Effector CD4-positive, alpha-beta T cell (primary cell): ENCODE data around the gene RPAP2.
"Not testable (repeated sequence)": the region's sequence is repeated elsewhere in the genome, so short reads cannot be mapped to it uniquely, and the experiment has no call there.

Experiments
- DNase-seq: peaks from one replicate; pipeline ENCODE4 v3.0.0-alpha.2; 2020

The RPAP2 gene

DNA sequence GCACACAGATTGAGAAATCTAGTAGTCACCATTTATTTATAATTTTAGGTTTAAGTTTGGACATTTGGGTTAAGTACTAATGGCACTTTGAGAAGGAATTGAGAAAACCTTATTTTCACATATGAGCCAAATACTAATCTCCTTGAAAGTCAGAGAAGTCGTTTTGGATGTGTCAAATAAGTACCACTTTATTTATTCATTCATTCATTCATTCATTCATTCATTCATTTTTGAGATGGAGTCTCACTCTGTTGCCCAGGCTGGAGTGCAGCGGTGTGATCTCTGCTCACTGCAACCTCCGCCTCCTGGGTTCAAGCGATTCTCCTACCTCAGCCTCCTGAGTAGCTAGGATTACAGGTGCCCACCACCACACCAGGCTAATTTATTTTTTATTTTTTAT is 79.1 kb downstream of the RPAP2 start:
- DNase-seq, result not testable (repeated sequence)

GRCh38 chr1:92380867-92381266 is 82.0 kb downstream of the RPAP2 start:
- no peak for DNase-seq

- not testable (repeated sequence) for DNase-seq
These were observed 95.1 kb downstream of the RPAP2 start for GRCh38 chr1:92393966-92394365.

GRCh38 chr1:92398519-92398918 is 99.7 kb downstream of the RPAP2 start:
- no peak for DNase-seq

GRCh38 chr1:92399076-92399475 is 100.2 kb downstream of the RPAP2 start:
- no peak for DNase-seq

DNA sequence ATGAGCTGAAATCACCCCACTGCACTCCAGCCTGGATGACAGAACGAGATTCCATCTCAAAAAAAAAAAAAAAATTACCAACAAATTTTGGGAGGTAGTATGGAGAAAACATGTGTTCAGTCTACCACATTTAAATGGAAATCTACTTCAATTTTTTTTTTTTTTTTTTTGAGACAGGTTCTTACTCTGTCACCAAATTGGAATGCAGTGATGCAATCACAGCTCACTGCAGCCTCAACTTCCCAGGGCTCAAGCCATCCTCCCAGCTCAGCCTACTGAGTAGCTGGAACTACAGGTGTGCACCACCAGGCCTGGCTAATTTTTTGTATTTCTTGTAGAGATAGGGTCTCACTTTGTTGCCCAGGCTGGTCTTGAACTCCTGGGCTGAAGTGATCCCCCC is 105.8 kb downstream of the RPAP2 start:
- no peak for DNase-seq

DNA sequence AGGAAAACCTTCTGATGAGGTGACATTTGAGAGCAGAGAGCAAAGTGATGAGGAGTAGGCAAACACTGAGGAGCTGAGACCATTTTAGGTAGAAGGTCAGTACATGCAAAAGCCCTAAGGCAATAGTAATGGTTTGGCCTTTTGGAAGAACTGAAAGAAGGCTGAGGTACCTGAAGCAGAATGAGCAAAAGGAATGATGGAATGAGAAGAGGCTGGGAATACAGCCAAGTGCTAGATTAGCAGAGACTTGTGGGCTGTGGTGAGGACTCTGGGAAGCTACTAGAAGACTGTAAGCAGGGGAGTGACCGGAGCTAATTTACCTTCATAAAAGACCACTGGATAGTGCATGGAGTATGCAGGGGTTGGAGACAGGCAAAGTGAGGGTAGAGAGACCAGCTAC is 110.0 kb downstream of the RPAP2 start:
- DNase-seq, result no peak

DNA sequence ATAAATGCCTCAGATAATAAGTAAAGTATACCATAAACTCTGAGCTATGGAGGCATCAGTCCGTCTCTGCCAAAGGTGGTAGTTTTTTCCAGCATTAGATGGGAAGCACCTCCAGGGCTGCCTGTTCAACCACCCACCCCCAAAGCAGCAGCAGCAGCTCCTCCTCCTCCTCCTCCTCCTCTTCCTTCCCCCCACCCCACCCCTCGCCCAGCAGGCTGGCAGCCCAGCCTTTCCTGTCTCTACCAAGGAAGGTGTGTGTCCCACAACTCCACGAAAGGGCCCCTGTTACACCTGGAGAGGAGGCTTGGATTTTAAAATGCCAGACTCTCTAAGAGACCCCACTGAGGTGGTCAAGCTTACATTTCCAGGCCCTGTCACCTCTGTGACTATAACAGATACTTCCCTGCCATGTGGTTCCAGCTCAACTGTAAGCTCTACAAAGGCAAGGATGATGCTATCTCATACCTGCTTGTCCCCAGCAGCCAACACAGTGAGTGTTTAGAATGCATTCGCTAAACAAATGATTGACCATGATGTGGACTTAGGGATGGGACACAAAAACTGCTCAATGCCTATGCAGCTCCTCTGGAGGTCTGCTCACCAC is 111.2 kb downstream of the RPAP2 start:
- DNase-seq, result no peak

DNA sequence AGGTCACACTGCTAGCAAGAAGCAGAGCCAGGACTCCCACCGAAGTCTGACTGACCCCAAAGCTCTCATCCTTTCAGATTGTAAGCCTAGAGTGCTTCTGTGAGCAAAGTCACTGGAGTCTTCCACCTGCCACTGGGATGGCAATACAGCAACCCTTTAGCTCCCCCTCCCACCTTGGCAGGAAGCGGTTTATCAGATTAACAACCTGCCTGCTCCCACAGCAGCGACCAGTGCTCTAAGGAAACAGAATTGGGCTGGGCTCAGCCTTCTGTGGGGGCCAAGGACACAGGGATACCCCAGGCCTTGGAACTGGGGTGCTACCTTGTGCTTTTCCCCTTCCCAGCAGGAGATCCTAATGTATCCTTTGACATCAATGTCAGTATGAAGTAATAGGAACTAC is 111.8 kb downstream of the RPAP2 start:
- peak; percentile 13 for DNase-seq

GRCh38 chr1:92411511-92411910 is 112.7 kb downstream of the RPAP2 start:
- DNase-seq, result no peak

GRCh38 chr1:92419642-92420041 is 120.8 kb downstream of the RPAP2 start:
- DNase-seq, result no peak

- no peak for DNase-seq
These were observed 125.5 kb downstream of the RPAP2 start for GRCh38 chr1:92424381-92424780.

DNA sequence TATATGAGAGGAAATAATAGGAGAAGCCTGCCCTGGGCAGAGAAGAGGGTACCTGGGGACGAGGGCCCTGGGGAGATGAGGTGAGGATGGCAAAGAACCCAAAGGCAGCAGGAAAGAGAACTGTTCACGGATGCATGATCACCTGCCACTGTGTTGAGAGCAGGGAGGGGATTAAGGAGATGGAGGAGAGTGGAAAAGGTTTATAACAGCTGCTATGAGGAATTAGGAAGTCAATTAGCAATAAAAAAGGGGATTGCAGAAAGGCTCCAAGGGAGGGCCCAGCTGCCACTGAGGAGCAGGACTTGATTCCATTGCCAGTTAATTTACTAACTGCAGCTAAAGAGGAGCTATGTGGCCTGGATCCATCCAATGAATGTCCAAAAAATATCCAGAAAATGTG is 126.8 kb downstream of the RPAP2 start:
- no peak for DNase-seq

DNA sequence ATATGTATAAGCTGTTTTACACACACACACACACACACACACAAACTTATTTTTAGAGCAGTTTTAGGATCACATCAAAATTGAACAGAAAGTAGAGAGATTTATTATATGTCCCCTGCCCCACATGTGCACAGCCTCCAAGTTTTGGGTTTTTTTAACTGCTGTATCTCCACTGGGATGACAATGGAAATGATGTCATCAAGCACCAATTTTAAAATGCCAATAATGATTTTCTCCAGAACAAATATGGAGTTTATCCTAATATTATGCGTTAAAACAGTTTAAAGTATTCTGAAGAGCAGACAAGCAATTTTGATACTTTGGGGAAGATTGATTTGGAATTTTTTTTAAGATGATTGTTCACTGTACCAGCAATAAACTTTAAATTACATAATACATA is 131.2 kb downstream of the RPAP2 start:
- no peak for DNase-seq

GRCh38 chr1:92434572-92434971 is 135.7 kb downstream of the RPAP2 start:
- DNase-seq, result not testable (repeated sequence)

GRCh38 chr1:92439291-92439690 is 140.4 kb downstream of the RPAP2 start:
- DNase-seq, result no peak

DNA sequence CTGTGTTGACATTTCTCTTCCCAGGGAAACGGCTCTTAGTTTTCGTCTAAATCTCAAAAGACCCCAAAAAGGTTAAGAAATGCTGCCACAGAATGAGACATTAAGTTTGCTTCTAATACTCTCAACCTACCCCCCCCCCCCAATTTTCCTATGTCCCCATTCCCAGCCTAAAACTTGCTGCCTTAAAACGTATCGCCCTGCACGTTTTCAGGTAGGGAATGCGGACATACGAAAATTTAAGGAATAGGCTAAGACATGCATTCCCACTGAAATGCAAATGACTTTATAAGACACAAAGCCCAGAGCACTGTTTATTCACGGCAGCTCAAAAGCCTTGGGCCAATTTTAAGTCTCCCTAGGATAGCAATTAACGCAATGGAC is 142.4 kb downstream of the RPAP2 start:
- no peak for DNase-seq

GRCh38 chr1:92441697-92442342 is 143.0 kb downstream of the RPAP2 start:
- DNase-seq, result no peak

GRCh38 chr1:92442351-92442750 is 143.5 kb downstream of the RPAP2 start:
- DNase-seq, result no peak

- no peak for DNase-seq
These were observed 145.0 kb downstream of the RPAP2 start for GRCh38 chr1:92443893-92444292.

GRCh38 chr1:92444351-92444750 is 145.5 kb downstream of the RPAP2 start:
- DNase-seq, result no peak

DNA sequence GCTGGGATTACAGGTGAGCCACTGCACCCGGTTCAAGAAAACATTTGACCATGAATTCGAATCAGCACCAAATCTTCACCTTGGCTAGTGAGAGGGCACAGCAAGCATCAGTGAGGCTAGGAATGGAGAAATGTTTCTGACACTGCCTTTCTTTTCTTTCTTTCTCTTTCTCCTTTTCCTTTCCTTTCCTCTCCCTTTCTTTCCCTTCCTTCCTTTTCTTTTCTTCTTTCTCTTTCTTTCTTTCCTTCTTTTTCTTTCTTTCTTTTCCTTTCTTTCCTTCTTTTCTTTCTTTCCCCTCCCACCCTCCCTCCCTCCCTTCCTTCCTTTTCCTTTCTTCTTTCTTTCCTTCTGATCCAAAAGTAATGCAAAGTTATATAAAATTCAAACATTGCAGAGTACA is 147.0 kb downstream of the RPAP2 start:
- no peak for DNase-seq

DNA sequence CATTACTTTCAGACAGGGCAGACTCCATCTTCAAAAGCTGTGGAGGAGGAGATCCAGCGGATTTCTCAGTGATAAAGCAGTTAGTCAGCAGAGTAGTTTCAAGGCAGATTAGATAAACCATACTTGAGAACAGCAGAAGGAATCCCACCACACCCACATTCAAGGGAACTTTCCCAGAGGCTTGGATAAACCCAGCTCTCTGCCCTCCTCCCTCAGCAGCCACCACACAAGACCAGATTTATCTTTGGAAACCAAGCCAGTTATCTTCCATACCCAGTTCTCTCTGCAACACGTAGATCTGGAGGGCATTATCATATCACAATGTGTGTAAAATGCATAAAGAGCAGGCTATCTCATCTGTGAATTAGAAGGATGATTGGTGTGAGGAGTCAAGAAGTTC is 147.7 kb downstream of the RPAP2 start:
- DNase-seq, result no peak

DNA sequence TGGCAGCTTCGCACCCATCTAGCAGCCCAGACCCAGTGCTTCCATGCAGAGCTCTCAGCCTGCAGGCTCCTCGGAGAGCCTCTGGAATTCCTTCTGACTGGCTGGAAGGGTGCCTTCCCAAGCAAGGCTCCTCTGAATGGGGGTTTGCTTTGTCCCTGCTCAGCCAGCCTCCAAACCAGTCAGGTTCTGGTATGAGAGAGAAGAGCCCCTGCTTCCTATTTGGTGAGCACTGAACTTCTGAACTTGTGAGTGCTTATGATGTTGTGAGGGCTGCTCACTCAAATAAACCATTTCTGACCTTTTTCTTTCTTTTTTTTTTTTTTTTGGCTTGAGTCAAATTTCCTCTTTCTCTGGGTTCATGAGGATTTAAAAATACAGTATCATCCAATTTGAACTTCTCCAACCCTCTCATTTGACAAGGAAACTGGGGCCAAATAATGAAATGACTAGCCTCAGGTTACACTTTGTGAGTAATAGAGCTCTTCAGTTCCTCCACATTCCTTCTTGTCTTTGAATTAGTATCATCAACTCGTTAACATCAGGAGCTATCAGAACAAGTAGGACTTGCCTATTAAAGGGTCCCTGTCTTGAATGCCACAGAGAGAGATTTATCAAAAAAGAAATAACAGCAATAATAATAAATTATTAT is 148.3 kb downstream of the RPAP2 start:
- DNase-seq, result no peak

- no peak for DNase-seq
These were observed 149.1 kb downstream of the RPAP2 start for GRCh38 chr1:92447976-92448375.
